Effector CD8-positive, alpha-beta T cell (primary cell): ENCODE measurements around the gene RASGRF1.

Source experiments
- DNase-seq: peaks from one replicate; lab custom pipeline; 2025; lab: John Stamatoyannopoulos, UW

Gene RASGRF1

GRCh38 chr15:79066391-79067071, 24.0 kb downstream of the RASGRF1 start:
- DNase-seq = no peak

DNA sequence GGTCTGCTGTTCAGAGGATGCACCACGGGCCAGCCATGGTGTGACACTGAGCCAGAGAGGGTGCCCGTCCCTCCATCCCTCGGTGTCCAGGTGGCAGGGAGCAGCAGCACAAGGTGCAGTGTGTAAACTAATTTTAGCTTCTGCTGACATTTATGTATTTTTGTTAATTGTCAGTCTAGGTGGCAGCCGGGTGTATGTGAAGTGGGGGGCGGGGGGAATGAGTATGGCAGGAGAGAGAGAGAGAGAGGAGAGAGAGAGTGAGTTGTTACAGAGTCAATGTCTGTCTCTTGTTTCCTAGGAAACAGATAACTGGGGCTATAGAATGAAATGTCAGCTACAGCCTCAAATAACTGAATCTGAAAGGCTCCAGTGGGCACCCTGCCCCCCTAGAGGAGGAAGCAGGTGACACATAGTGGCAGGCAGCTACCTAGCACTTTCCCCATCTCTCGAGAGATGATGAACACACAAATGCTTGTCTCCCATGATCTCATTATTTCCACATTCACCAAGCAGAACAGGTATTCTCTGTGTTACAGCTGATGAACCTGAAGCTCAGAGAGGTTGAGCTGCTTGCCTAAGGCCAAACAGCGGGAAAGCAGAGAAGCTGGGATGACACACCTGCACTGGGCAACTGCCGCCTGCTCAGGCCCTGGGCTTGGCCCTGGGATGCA, 24.7 kb downstream of the RASGRF1 start:
- DNase-seq = no peak

GRCh38 chr15:79065361-79065705, 25.2 kb downstream of the RASGRF1 start:
- no peak for DNase-seq

DNA sequence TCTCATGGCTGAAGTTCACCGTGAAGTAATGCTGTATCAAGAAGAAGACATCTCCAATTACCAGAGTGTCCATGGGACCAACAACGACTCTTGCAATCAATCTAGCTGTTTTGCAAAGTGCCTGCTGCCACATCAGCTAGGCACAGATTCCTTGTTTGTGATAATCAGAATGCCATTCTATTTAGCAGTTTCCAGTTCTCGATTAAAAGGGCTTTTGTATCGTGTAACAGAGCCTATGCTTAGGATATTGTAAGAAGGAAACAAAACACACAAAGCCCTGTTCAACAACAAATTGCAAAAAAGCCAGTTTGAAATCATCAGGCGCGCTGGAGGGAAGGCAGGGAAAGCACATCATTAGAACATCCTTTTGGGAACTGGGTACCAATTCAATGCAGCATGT, 26.1 kb downstream of the RASGRF1 start:
- DNase-seq = no peak

GRCh38 chr15:79060175-79060574, 30.4 kb downstream of the RASGRF1 start:
- no peak for DNase-seq

GRCh38 chr15:79059081-79059572, 31.5 kb downstream of the RASGRF1 start:
- DNase-seq = no peak

DNA sequence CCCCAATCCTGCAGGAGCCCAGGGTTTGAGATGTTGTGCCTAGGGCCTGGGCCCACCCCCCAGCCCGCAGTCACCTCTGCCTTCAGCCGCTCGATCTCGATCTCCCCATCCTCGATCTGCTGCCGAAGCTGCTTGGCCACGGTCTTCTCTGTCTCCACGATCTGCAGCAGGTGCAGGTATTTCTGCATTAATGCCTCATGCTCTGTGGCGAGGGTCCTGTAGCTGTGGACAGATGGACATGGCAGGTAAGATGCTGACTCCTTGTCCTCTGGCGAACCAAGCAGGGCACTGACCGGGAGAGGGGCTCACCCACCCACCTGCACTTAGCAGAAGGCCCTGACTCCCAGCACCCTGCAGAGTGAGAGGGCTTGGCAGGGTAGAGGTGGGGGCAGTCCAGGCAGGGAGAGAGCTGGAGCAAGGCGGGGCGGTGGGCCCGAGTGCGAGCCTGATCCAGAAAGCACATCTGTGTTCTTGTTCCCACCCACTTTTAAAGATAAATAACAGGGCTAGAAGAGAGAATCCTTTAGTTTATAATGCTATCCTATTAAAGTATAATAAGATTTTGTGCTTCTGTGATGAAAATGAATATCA, 32.2 kb downstream of the RASGRF1 start:
- no peak for DNase-seq

GRCh38 chr15:79057050-79057449, 33.5 kb downstream of the RASGRF1 start:
- no peak for DNase-seq

DNA sequence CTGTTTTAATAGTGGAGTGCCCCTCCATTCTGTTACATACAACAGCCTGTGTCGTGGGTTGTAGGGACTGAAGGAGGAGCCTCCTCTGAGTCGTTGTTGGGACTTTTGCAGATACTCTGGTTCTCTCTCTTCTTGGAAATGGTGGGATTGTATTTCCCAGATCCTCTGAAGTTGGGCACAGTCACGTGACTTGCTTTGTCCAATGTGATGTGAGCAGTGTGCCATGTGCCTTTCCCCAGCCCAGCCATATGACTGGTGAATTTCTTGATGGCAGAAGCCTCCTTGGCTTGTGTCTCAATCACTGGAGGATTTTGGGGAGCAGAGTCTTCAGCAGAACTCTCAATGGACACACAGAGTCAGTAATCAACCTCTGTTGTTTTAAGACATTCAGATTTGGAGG, 36.2 kb downstream of the RASGRF1 start:
- no peak for DNase-seq

DNA sequence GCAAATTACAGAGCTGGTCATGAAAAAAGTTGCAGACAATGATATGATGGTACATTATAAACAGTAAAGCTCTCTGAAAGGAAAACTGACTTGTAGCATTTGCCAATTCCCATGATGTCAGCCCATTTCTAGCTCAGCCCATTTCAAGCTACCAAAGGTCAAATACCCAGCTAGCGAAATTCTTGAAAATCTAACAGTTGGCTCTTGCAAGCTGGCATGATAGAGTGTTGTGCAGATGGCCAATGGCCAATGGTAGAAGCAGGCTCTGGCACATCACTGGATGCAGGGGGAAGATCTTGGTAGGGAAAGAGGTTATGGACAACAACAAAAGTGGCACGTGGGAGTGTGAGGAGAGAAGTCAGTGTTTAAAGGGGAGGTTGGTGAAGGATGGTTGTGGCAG, 36.7 kb downstream of the RASGRF1 start:
- DNase-seq = no peak

GRCh38 chr15:79051941-79052731, 38.4 kb downstream of the RASGRF1 start:
- DNase-seq = no peak

DNA sequence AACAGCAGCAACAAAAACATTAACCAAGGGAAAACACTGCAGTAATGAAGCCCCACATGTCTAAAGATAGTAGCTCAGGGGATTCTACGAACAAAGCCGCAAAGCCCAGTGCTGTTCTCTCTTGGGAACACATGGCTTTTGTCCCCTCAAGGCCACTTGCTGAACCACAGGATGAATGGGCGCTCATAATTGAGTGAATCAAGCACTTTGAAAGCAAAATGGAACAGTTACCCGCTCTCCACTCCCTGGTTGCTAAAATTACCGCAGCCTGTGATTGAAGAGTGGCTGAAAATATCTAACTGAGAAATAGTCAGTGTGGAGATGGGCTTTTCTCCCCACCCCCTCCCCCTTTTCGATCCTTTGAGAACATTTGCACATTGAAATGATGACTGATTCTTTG, 39.6 kb downstream of the RASGRF1 start:
- DNase-seq = no peak

- no peak for DNase-seq
Observed at GRCh38 chr15:79050341-79050740, 40.2 kb downstream of the RASGRF1 start.

DNA sequence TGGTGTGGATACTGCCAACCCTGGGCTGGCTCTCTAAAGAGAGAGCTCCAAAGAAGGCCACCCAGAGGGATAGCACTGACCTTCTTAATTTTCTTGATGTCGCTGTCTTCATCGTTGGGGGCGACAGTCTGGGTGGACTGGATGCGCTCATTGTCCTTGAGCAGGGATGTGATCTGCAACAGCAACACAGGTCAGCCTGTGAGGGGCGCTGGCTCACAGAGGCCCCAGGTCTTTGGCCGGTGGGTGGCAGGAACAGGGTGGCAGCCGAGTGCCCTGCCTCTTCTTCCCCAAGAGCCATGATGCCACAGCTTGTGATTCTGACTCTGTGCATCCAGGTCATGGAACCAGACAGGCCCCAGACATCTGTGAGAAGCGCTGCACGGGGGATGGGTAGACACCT, 41.2 kb downstream of the RASGRF1 start:
- DNase-seq = no peak

- DNase-seq = no peak
Observed at GRCh38 chr15:79047676-79048439, 42.7 kb downstream of the RASGRF1 start.

GRCh38 chr15:79046691-79047404, 43.7 kb downstream of the RASGRF1 start:
- no peak for DNase-seq

DNA sequence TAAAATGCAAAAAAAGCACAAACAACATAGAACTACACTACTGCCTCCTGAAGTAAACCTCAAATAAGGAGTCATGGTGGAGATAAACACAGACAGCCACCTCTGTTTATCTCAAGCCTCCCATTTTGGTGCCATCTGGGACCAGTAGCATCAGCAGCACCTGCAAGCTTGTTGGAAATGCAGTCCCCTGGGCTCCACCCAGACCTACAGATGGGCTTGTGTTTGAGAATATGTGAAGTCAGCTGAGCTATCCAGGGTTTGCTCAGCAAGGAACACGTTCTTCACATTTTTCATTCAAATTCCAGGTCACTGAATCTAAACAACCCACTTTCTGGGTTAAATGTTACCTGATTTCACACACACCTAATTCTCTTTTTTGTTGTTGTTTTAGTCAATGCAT, 45.5 kb downstream of the RASGRF1 start:
- no peak for DNase-seq

DNA sequence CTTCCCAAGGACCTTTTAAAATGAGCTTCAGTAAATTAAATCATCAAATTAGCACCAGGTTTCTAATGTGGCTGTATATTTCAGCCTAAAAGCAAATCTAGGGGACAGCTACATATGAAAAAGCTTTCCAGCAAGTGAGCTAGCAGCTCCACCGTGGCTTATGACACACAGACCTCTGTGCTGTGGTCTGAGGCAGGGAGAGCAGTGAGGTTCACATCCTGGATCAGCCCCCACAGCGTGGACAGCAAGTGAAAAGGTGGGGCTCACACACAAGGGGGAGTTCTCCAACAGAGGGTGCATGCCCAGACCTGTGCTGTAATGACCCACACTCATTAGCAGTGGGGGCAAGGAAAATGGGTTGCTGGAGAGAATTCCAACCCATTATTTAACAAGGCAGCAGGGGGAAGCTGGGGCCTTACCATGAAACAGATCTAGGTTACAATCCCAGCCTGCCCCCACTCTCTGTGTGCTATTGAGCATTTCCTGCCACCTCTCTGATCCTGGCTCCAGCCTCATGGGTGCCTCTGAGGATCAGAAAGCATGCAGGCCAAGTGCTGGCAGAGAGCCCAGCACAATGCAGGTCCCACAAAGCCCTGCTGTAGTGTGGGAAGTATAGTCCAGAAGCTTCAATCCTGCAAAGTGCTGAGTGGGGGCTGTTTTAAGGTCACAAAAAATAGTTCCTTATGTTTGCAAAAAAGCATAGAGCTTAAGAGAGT, 48.2 kb downstream of the RASGRF1 start:
- DNase-seq = no peak

- DNase-seq = no peak
Observed at GRCh38 chr15:79041601-79042168, 48.9 kb downstream of the RASGRF1 start.

DNA sequence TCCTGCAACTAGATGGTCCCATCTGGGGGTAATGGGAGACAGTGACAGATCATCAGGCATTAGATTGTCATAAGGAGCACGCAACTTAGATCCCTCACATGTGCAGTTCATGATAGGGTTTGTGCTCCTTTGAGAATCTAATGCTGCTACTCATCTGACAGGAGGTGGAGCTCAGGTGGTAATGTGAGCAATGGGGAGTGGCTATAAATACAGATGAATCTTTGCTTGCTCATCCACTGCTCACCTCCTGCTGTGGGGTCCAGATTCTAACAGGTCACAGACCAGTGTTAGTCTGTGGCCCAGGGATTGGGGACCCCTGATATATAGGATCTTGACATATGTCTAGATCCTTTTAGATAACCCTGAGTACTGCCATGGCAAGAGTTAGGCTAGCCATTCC, 52.7 kb downstream of the RASGRF1 start:
- no peak for DNase-seq
